HG02884 (cell line): ENCODE data around the gene DLGAP1.
"Not testable (repeated sequence)": the region's sequence is repeated elsewhere in the genome, so short reads cannot be mapped to it uniquely, and the experiment has no call there.

Experiments
- ATAC-seq: cut with Tn5 transposase; IDR thresholded peaks from one replicate; pipeline ENCODE4 v1.9.1; 2021; ENCODE audit warnings: mild to moderate bottlenecking, moderate library complexity; ENCODE audit not compliant: unreplicated experiment

The DLGAP1 gene

GRCh38 chr18:3706279-3707097 lies 748.6 kb downstream of the DLGAP1 start:
- ATAC-seq: no peak

DNA sequence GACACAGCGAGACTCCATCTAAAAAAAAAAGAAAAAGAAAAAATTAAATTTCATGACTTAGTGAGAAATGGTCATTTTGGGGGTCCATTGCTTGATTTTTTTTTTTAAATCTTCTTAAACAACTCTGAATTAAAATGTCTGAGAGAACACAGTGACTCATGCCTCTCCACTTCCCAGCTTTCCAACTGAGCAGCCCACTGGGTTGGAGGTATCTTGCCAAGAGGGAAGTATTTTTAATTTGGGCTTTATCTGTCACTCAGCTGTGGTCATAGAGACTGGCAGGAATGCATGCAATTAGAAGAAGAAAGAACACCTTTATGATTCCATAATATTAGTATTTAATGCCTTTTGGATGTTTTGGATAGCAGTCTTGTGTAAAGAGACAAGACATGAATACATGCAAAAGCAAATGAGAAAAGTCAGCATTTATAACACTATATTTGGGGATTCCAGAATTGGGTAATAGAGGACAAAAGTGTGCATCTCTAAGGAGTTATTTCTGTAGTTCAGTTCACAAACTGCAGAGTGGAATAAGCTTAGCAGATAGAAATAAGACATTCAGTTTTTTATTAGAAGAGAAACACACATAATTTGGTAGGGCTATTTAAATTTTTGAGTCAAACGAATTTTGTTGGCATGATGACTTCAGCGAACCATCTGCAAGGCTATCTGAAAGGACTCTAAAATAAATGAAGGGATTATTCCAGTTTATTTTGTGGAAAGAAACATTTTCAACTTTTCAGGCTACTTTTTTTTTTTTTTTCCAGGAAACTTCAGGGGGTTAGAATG lies 750.4 kb downstream of the DLGAP1 start:
- no peak for ATAC-seq

DNA sequence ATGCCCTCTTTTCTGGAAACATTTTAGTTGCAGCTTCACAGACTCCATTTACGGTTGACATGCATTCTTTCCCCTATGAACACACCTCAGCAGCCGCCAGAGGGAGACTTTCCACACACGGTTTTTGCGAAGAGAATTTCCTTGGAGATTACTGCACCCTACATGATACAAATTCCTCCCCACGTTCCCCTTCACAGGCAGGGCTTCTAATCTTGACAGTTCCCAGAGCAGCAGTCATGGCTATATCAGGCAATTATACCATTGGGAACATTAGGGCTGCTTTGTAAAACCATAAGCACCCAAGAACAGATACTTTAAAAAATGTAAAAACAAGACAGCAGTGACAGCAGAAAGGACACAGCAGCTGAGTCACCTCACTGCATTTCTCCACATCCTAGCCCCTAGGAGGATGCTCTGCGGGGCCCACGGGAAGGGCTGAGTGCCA lies 751.4 kb downstream of the DLGAP1 start:
- no peak for ATAC-seq

GRCh38 chr18:3699707-3700567 lies 755.2 kb downstream of the DLGAP1 start:
- ATAC-seq: not testable (repeated sequence)

GRCh38 chr18:3694030-3694778 lies 760.9 kb downstream of the DLGAP1 start:
- ATAC-seq: not testable (repeated sequence)

GRCh38 chr18:3693410-3693809 lies 761.7 kb downstream of the DLGAP1 start:
- no peak for ATAC-seq

DNA sequence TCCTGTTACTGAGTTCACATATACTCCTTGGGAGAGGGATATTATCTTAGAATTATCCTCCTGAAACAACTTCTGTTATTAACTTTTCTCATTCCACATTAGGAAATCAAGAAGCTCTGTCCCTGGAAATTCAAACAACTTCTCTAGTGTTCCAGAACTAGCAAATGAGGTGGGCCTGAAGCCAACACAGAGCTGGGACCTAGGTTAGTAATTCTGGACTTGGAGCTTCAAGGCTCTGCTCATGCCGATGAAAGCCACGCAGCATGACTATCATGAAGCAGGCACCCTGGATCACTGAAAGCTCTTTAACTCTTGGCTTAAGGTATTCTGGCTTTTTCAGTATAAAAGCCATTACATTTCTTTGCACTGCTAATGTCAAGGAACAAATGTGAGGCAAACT lies 762.4 kb downstream of the DLGAP1 start:
- ATAC-seq: no peak

DNA sequence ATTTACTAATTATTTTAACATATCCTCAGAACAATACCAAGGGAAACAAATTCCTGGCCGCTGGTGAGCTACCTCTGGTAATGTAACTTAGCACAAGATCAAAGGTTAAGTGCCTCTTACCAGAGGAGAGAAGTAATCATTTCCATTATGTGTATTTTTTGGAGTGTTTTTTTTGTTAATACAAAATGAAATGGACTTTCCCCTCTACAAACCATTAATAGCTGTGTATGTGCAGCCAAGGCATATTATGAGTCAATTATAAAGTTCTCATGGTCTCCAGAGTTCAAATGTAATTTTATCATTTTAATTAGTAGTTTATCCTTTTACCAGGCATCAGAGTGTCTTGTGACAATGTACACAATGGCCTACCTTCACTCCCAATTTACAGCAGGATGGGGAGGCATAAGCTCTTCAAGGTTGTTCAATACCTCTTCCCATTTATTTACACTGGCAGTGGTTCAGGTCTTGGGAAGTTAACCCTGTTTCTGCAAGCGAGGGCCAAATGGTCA lies 762.9 kb downstream of the DLGAP1 start:
- ATAC-seq: no peak

- no peak for ATAC-seq
Measured at GRCh38 chr18:3691705-3692104, 763.4 kb downstream of the DLGAP1 start.

DNA sequence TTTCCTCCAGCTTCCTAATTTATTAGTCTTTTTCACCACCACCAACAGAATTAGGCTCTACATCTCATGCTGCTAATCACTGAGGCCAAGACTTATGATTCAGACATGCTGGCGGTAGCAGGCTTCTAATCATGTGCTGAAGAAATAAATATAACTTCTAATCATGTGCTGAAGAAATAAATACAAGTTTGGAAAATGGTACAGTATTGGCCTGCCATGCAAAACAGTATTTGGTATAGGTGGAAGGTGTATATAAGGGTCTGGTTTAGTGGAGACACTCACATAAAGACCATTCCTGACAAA lies 764.4 kb downstream of the DLGAP1 start:
- no peak for ATAC-seq

- ATAC-seq: no peak
Measured at GRCh38 chr18:3689986-3690763, 764.9 kb downstream of the DLGAP1 start.

- ATAC-seq: no peak
Measured at GRCh38 chr18:3689091-3689490, 766.0 kb downstream of the DLGAP1 start.

DNA sequence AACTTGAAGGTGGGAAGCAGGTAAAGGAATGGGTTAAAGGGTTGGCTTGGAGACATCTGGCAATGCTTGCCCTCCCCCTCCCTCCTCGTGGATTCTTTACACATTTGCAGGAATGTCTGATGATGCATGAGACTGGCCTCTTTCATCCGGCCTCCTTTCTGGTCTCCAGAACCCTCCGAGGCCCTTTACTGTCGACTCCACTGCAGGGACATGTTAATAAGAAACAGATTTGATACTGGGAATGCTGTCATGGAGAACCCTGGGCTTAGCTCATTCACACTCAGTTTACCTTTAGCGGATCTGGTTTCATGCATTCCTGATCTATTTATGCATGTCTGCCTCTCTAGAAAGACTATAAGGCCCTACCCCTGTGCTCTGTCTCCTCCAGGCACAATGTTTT lies 766.4 kb downstream of the DLGAP1 start:
- no peak for ATAC-seq

- no peak for ATAC-seq
Measured at GRCh38 chr18:3683483-3683882, 771.6 kb downstream of the DLGAP1 start.

GRCh38 chr18:3682061-3682460 lies 773.0 kb downstream of the DLGAP1 start:
- ATAC-seq: no peak

DNA sequence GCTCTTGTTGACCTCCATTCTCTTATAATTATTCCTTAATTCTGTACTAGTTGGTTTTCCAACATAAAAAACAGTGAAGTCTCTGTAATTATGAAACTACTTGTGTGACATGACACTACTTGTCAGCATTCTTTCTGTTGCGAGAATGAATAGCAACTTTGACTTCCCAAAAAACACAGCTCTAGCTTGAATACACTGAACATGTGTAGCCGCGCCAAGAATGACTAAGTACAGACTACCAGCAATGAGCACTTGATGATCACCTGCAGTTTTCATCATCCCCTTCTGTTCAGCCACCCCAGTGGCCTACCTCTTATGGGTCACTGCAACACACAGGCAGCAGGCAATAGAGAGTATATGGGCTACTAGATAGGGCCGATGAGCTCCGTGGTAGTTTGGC lies 775.9 kb downstream of the DLGAP1 start:
- ATAC-seq: no peak

DNA sequence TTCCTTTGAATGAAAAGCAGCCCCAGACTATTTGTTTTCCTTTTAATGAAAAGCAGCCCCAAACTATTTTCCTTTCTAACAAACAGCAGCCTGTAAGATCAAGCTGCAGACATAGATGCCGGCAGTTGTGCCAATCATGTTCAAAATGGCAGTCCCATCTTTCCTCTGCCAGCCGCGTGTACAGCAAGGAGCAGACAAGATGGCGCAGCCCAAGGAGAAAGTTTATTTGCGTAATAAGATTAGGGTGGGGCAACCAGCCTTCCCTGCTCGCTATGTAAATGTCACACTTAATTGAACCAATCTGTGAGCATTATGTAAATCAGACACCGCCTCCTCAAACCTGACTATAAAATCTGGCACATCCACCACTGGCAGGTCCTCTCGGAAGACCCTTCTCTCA lies 779.1 kb downstream of the DLGAP1 start:
- no peak for ATAC-seq

DNA sequence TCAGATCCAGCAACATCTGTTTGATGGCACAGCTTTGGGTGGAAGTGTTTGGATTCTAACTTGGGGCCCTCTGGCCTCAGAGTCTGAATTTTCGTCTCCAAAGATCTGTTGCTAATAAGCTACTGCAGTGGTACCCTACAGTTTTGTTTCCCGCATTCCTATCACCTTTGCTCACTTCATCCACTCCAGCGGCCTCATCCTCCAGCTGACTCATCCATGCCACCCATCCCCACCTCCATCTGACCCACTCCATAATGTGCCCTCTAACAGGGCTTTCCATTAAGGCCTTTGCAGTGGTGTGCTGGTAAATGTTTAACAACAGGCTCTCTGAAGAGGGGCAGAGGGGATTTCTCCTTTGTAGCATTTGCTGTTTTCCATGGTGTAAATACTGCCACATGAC lies 779.7 kb downstream of the DLGAP1 start:
- ATAC-seq: no peak

DNA sequence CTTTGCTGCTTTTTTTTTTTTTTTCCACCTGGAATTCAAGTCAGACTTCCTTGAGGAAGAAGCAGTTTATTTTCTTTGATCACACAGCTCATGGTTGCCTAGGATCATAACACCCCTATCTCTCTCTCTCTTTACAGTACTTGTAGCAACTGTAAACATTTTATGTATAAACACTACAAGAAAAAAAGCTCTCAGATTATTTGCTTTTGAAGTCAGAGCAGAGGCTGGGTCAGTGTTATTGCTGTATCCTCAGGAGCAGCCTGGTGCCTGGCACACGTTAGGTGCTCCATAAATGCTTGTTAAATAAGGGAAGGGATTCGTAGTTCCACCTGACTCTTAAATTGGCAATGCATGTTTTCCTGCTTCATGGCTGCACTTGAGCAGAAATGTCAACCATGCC lies 783.9 kb downstream of the DLGAP1 start:
- no peak for ATAC-seq

- ATAC-seq: no peak
Measured at GRCh38 chr18:3669376-3669775, 785.7 kb downstream of the DLGAP1 start.
